Embryonic facial prominence (tissue), 1 donor: ENCODE results near the gene BCL11B.
A peak's percentile ranks its signal among the peaks of the same experiment; 100 is the strongest.

Experiments
- DNase-seq: peaks from one replicate; pipeline ENCODE4 v3.0.0-alpha.2; 2016; ENCODE audit errors: extremely low spot score

BCL11B gene

GRCh38 chr14:99271951-99272631, at the start of gene BCL11B:
BCL11B (minus strand) TSS chr14:99272197; CDS start chr14:99271218, 979 bp downstream.
- peak; percentile 96 for DNase-seq

GRCh38 chr14:99321236-99321925, 49.4 kb upstream of the BCL11B start:
- DNase-seq = no peak

DNA sequence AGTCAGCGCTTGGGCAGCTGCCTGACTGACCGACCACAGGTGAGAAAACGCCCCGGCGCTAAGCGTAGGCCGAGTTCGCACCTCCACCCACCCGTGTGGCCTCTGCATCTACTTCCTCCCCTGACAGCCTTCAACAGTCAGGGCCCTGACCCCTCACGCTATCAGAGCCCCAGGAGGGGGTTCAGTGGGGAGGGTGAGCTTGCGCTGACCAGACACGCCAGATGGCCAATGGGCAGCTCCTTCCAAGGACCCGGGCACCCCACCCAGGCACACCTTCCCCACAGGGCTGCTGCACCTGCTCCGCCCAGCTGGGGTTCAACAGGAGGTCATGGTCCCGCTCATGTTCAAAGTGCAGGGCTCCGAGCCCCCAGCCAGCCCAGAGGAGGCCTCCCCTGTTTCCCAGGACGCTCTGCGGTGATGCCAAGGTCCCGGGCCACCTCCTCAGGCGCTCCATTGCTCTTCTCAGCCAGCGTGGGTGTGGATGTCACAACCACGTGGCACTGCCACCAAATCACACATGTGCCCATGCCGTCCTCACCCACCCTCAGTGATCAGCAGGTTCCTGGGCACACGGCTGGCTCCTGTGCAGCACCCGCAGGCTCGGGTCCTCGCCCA, 48.7 kb upstream of the BCL11B start:
- no peak for DNase-seq

DNA sequence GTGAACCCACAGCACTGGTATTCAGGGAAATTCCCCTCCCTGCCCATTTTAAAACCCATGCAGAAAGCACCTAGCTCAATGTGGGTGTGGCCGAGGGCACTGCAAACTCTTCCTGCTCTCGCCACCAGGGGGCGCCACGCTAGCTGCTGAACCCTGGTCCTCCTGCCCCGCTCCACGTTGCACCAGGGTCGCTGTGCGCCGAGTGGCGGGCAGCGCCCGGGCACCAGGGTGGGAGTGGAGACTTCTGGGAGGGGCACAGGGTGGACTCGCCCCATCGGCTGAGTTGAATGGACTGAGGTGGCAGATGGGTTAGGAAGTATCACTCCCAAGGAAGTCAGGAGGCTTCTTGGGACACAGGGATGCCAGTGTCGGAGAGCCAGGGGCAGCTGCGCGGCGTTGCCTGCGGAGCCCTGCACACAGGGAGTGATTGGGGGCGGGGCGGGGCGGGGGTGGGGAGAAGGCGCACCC, 48.1 kb upstream of the BCL11B start:
- DNase-seq = no peak

DNA sequence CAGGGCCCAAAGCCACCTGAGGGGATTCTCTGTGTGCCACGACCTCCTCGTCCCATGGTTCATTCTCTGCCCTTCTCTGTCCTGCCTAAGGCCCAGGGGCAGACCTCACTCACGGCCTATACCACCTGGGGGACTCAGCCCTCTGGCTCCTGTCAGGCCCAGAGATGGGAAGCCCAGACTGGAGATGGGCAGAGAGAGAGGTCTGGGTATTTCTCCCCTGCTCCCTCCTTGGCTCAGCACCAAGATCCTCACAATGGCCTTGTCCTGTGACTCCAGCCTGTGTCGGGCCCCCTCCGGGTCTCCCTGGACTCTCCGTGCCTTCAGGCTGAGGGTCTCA, 46.9 kb upstream of the BCL11B start:
- no peak for DNase-seq

DNA sequence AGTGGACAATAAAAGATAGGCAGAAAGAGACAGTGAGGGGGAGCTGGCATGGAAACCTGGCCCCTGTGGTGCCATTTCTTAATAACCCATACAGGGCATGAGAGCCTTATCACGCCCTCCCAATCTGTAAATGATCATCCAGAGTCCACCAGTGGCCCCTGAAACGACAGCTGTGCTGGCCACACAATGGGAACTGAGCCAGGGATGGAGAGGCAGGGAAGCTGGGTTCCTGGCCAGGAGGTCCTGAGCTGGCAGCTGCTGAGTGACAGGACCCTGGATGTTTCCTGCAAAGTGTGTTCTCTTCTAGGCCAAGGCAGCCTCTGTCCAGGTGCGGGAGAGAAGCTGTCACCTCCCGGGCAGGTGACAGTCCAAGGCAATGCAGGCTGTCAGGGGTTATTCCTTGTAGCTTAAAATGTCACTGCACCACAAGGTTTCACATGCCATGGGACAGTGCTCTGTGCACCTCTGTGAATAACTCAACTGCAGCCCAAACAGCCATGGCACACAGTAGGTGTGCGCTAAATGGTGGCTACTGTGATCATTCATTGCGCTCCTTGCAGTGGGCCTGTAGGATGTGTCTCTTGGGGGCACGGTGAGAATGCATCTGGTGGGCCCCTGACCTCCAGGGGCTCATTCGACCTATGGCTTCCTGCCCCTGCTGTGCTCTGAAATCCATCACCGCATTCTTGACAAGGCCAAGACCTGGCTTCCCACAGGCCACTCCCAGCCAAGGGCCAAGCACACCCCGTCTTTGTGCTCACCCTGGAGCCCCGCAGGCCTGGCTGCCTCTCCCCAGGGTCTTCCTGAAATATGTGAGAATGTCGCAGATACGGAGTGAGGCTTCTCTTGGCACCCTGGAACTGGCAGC, 46.3 kb upstream of the BCL11B start:
- no peak for DNase-seq

DNA sequence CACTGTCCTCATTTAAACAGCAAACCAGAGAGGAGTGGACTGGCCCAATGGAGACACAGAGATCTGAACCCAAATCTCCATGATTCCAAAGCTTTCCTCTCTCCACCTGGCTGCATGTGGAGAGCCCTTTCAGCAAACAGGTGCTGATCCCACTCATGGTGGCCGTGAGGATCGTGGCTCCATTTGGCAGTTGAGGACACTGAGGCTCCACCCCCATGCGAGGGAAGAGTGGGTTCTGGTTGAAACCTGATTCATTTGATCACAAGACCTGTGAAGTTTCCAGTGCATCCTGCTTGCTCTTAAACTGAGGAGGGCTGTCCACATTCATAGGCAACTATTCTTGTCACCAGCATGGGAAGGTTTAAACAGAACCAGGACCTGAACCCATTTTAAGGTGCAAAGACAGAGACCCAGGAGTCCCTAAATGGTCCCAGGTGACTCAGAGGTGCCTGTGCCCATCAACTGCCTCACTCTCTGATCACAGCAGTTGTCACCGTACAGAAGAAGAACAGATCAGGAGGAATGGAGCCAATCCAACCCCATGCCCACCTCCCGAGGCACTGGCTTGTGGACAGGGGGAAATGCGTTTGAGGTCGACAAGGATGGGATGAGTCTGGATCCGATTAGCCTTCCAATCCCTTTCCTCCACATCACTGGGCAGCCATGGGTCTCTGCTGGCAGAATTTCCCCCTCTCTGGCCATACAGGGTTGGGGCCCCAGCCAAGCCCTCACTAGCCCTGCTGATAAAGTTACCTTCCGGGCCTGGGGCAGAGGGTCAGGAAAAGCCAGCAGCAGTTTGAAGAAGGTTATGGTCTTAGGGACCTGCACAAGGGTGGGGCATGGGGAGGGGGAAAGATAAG, 45.5 kb upstream of the BCL11B start:
- no peak for DNase-seq

GRCh38 chr14:99316281-99317163, 44.5 kb upstream of the BCL11B start:
- DNase-seq = no peak

- DNase-seq = no peak
Measured at GRCh38 chr14:99315197-99315596, 43.2 kb upstream of the BCL11B start.

DNA sequence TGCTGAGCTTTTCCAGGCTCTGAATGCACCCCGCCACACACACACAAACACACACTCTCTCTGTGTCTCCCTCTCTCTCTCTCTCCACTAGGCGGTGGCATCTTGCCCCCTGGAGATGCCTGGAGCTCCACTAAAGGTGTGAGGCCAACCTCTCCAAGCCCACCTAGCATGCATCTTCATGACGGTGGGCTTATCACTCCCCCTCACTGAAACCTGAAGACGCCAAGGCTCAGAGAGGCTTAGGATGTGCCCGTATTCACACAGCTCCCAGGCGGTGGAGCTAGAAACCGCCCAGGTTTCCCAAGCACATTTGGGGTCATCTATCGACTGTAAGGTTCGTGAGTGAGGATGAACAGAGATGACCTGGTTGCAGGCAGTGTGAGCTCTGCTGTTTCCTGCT, 42.6 kb upstream of the BCL11B start:
- DNase-seq = no peak

- DNase-seq = no peak
Measured at GRCh38 chr14:99313234-99313633, 41.2 kb upstream of the BCL11B start.

GRCh38 chr14:99312106-99312505, 40.1 kb upstream of the BCL11B start:
- DNase-seq = no peak

DNA sequence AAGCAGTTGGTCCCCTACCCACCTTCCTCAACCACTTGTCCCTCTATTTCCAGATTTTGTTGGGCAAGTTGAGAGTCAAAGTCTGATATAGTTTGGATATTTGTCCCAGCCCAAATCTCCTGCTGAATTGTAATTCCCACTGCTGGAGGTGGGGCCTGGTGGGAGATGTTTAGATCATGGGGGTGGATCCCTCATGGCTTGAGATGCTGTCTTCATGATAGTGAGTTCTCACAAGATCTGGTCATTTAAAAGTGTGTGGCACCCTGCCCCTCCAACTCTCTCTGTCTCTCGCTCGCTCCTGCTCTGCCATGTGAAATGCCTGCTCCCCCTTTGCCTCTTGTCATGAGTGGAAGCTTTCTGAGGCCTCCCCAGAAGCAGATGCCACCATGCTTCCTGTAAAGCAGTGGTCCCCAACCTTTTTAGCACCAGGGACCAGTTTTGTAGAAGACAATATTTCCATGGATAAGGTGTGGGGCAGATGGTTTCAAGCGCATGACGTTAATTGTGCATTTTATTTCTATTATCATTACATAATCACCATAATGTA, 37.3 kb upstream of the BCL11B start:
- DNase-seq = no peak

DNA sequence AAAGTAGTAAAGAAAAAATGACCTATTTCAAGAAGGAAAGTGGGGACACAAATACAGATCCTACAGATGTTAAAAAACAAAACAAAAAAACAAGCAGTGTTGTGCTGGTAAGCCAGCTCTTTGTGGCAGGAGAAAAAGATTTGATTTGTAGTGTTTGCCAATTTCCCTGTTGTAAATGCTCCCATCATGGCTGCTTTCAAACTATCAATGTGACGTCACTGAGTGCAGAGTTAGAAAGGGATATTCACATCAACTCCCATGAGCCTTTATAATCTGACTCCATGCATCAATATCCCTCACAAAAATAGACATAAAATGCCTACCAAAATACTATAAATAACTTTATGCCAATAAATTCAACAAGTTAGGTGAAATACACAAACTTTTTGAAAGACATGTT, 32.2 kb upstream of the BCL11B start:
- no peak for DNase-seq

DNA sequence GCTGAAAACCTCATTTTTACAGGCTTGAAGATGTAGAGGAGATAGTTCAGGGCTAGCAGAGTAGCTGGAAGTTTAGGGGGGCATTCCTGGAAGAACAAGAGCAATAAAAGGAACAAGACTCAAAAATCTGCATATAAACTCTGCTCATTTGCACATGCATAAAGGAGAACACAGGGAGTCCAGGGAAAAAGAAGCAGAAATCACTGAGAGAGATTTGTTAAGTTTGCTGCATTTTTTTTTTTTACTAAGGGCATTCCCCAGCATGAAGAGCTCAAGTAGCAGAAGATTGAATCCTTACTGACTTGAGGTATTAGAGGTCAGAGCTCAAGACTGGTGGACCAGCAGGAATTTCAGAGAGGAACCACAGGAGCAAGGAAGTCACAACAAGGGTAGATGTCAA, 28.2 kb upstream of the BCL11B start:
- DNase-seq = no peak

DNA sequence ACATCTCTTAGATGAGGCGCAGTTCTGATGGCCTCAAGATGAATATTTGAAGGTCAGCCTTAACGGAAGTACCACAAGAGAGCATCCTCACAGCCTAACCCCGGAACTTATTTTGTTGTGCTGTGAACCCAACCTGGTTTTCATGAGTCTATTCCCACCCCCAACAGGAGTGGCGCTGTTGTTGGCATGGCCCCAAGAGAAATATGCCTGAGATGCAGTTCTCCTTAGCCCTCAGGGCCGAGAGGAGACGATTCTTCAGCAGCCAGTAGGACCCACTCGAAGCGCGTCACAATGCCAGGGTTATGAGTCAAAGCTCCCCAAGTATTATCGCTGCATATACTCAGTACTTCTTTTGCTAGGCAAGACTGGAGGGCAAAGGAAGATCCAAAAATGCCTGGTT, 24.5 kb upstream of the BCL11B start:
- no peak for DNase-seq

DNA sequence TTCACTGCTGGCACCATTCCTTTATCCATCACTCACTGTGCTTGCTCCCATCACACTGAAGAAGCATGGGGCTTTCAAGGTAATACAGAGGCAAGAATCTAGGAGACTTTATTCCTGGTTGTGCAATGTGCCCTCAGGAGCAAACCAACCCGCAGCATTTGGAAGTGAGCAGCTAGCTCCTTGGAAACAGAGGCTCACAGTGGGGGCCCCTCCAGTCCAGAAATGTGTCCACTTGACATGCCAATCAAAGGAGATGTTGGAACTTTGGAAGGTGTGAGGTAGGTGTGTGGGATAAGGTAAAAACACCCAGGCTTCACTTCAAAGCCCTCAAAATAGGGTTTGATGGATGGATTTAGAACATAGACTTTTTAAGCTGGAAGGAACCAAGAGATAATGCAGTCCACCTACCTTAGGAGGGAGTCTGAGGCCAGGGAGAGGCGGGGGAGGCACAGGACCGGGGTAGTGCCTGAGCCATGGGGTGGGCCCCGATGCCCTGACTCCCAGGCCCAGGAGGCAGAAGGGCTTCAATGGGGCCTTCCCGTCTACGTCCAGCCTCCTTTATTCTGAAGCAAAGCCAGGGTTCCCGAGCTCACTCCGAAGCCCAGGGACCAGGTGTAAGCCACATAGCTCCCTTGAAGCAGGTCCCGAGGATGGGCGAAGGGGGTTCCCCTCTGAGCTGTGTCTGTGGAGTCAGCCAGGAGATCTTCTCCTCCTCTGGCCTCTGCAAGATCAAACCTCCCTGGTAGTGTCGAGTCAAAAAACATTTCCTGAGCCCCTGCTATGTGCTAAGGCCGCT, 17.6 kb upstream of the BCL11B start:
- DNase-seq = no peak

- no peak for DNase-seq
Measured at GRCh38 chr14:99288948-99289347, 17.0 kb upstream of the BCL11B start.
